ENCODE data around the gene FGR. TPM values are rescaled to one million over a fixed set of nuclear protein-coding genes. Genes with fewer than 3 reads are reported as not detected.

The FGR gene
- total and polyA plus RNA-seq, 2 of the 13 experiments (the other 11 are each of a cell fraction or from before 2014, with no cell fraction given), result not detected

- TF ChIP-seq RBAK (CRISPR knock-in tag; IDR thresholded peaks at IDR 0.05) (no peak), ZNF276 (CRISPR knock-in tag; IDR thresholded peaks at IDR 0.05; ENCODE audit: low read depth) (no peak), E2F1 (CRISPR knock-in tag; IDR thresholded peaks at IDR 0.05) (no peak), FLYWCH1 (CRISPR knock-in tag; IDR thresholded peaks at IDR 0.05) (no peak), PHF20 (CRISPR knock-in tag; IDR thresholded peaks at IDR 0.05) (no peak), NFE2 (CRISPR knock-in tag; IDR thresholded peaks at IDR 0.05) (no peak), HMGXB3 (CRISPR knock-in tag; IDR thresholded peaks at IDR 0.05; ENCODE audit: borderline replicate concordance) (no peak), PAXIP1 (CRISPR knock-in tag; conservative IDR thresholded peaks at IDR 0.05) (peak; percentile 50), GPBP1L1 (CRISPR knock-in tag; IDR thresholded peaks at IDR 0.05) (no peak), SOX5 (CRISPR knock-in tag; IDR thresholded peaks at IDR 0.05; ENCODE audit: borderline replicate concordance) (peak; percentile 62), EP300 (IDR thresholded peaks at IDR 0.05; ENCODE audit: low read depth in 2 of 2, low read length in 2 of 2) (peak in 1 of 2 experiments; percentile 35; a peak in 1 of 4 replicates), EP300 (CRISPR knock-in tag; IDR thresholded peaks at IDR 0.05; ENCODE audit: borderline replicate concordance) (no peak), MTF2 (CRISPR knock-in tag; IDR thresholded peaks at IDR 0.05; ENCODE audit: borderline replicate concordance) (no peak), ZNF160 (CRISPR knock-in tag; IDR thresholded peaks at IDR 0.05) (no peak), MYNN (CRISPR knock-in tag; IDR thresholded peaks at IDR 0.05; ENCODE audit: low read depth) (no peak)
Measured at GRCh38 chr1:27621051-27621920, 13.7 kb downstream of the FGR start (continued).
